Peyer's patch (tissue), 4 donors: ENCODE results near the gene TFEC.

Source experiments
- CTCF ChIP-seq, 6 experiments: fragments of 450-650 bp in 4 of 6; fragments of 200-600 bp in 2 of 6; sonication (generic) in 1 of 6; IDR thresholded peaks; one replicate each; pipeline ENCODE4 v1.5.1; 2017 to 2019; ENCODE audit warnings: antibody characterized with exemption in 6 of 6, mild to moderate bottlenecking in 3 of 6, moderate library complexity in 1 of 6
- POLR2A ChIP-seq, 2 donors: fragments of 450-650 bp; IDR thresholded peaks; one replicate each; pipeline ENCODE4 v1.5.1; 2017; ENCODE audit warnings: antibody characterized with exemption in 2 of 2, mild to moderate bottlenecking in 2 of 2, moderate library complexity in 2 of 2

GRCh38 chr7:116021237-116021636 lies 9.3 kb downstream of the TFEC start:
- TF ChIP-seq CTCF (IDR thresholded peaks at IDR 0.05) (no peak), POLR2A (IDR thresholded peaks at IDR 0.05) (no peak)
